SK-N-SH (cell line): Measurements from ENCODE around the gene INTS3. TPM values are rescaled to one million over a fixed set of nuclear protein-coding genes. Genes with fewer than 3 reads are reported as not detected.

Experiments
- CTCF ChIA-PET: fragments of 300-600, 350-600 bp; formaldehyde crosslinking; extraction: SDS; loops from one replicate; lab custom pipeline; 2021; lab: Yijun Ruan, JAX
- POLR2A ChIA-PET: fragments of 350-600 bp; sonication (Branson Sonifier 250); formaldehyde crosslinking; extraction: SDS; loops from one replicate; lab custom pipeline; 2020; ENCODE audit warnings: antibody characterized with exemption, inconsistent platforms; lab: Yijun Ruan, JAX
- DNase-seq: peaks from one replicate; pipeline ENCODE4 v3.0.0; 2012
- H2AFZ ChIP-seq: fragments of 200-600 bp; sonication (generic); 2 replicates; pipeline ENCODE4 v1.8.1; 2016; ENCODE audit warnings: antibody characterized with exemption, mild to moderate bottlenecking, low read depth
- H3F3A ChIP-seq: fragments of 200-600 bp; sonication (generic); replicated peaks from 2 replicates; pipeline ENCODE3; 2016; ENCODE audit warnings: antibody characterized with exemption, mild to moderate bottlenecking; ENCODE audit not compliant: insufficient read depth
- H3K27ac ChIP-seq, 2 experiments: fragments of 200-500 bp in 1 of 2; fragments of 200-600 bp in 1 of 2; sonication (Bioruptor generic) in 1 of 2; sonication (generic), shearing (Covaris generic) in 1 of 2; 2 replicates each; pipeline versions ENCODE4 v1.5.1 to v1.6.1; 2014 to 2016; ENCODE audit warnings: low read depth in 2 of 2, inconsistent platforms in 1 of 2, low read length in 1 of 2, mild to moderate bottlenecking in 1 of 2, mixed read lengths in 1 of 2
- H3K27me3 ChIP-seq: fragments of 200-600 bp; sonication (generic), shearing (Covaris generic); 2 replicates; pipeline ENCODE4 v1.6.1; 2016; ENCODE audit warnings: mixed run types; ENCODE audit not compliant: insufficient read depth
- H3K36me3 ChIP-seq, 2 experiments: fragments of 200-500 bp in 1 of 2; fragments of 200-600 bp in 1 of 2; sonication (Bioruptor generic) in 1 of 2; sonication (generic) in 1 of 2; replicated peaks in 1 of 2; 2 replicates each; pipeline versions ENCODE3 to v1.5.1; 2014 to 2016; ENCODE audit warnings: low read length in 1 of 2, mild to moderate bottlenecking in 1 of 2; ENCODE audit not compliant: insufficient read depth in 2 of 2, control insufficient read depth in 1 of 2
- H3K4me1 ChIP-seq, 2 experiments: fragments of 200-500 bp in 1 of 2; fragments of 200-600 bp in 1 of 2; sonication (Bioruptor generic) in 1 of 2; sonication (generic), shearing (Covaris generic) in 1 of 2; 2 replicates each; pipeline versions ENCODE4 v1.5.1 to v1.6.1; 2014 to 2016; ENCODE audit warnings: low read depth in 1 of 2, low read length in 1 of 2, mixed run types in 1 of 2; ENCODE audit not compliant: insufficient read depth in 2 of 2, control insufficient read depth in 1 of 2
- H3K4me2 ChIP-seq: fragments of 200-600 bp; sonication (generic), shearing (Covaris generic); 2 replicates; pipeline ENCODE4 v1.6.1; 2017; ENCODE audit warnings: mixed run types
- H3K4me3 ChIP-seq, 2 experiments: fragments of 200-500 bp in 1 of 2; fragments of 200-600 bp in 1 of 2; sonication (Bioruptor generic) in 1 of 2; sonication (generic), shearing (Covaris generic) in 1 of 2; 2 replicates each; pipeline versions ENCODE4 v1.5.1 to v1.8.1; 2014 to 2016; ENCODE audit warnings: low read depth in 2 of 2, inconsistent platforms in 1 of 2, low read length in 1 of 2, mild to moderate bottlenecking in 1 of 2, mixed read lengths in 1 of 2, moderate library complexity in 1 of 2
- H3K79me2 ChIP-seq: fragments of 200-600 bp; sonication (generic); 2 replicates; pipeline ENCODE4 v1.8.1; 2017; ENCODE audit warnings: mild to moderate bottlenecking; ENCODE audit not compliant: insufficient read depth
- H3K9ac ChIP-seq: fragments of 200-600 bp; sonication (generic); 2 replicates; pipeline ENCODE4 v1.6.1; 2017; ENCODE audit warnings: mixed run types
- H3K9me2 ChIP-seq: fragments of 200-600 bp; sonication (generic); 2 replicates; pipeline ENCODE4 v1.6.1; 2017; ENCODE audit warnings: mixed run types
- H3K9me3 ChIP-seq: fragments of 200-600 bp; sonication (generic); 2 replicates; pipeline ENCODE4 v1.6.1; 2017; ENCODE audit warnings: mixed run types, mild to moderate bottlenecking, moderate library complexity
- H4K20me1 ChIP-seq: fragments of 200-600 bp; sonication (generic); 2 replicates; pipeline ENCODE4 v1.6.1; 2017; ENCODE audit warnings: mild to moderate bottlenecking, mixed run types; ENCODE audit not compliant: insufficient read depth
- CHD2 ChIP-seq: fragments of 150-350 bp; IDR thresholded peaks from 2 replicates; pipeline ENCODE4 v1.6.1; 2018; ENCODE audit warnings: low read length; ENCODE audit not compliant: partially characterized antibody
- CTCF ChIP-seq: fragments of 200-600 bp; sonication (generic); IDR thresholded peaks from 2 replicates; pipeline ENCODE4 v1.6.1; 2017; ENCODE audit warnings: antibody characterized with exemption, mild to moderate bottlenecking, moderate library complexity
- EP300 ChIP-seq, 2 experiments: IDR thresholded peaks; 2 replicates each; pipeline versions ENCODE4 v1.4.0 to v1.6.1; 2012; ENCODE audit warnings: borderline replicate concordance in 1 of 2, low read depth in 1 of 2, low read length in 1 of 2
- MXI1 ChIP-seq: IDR thresholded peaks from 2 replicates; pipeline ENCODE4 v1.6.1; 2012; ENCODE audit warnings: mild to moderate bottlenecking, low read depth, low read length, improper control_type of control experiment
- NFIC ChIP-seq: IDR thresholded peaks from 2 replicates; pipeline ENCODE4 v1.4.0; 2012; ENCODE audit warnings: borderline replicate concordance
- RAD21 ChIP-seq: IDR thresholded peaks from 2 replicates; pipeline ENCODE4 v1.6.1; 2012; ENCODE audit warnings: mild to moderate bottlenecking, low read length
- RCOR1 ChIP-seq: fragments of 150-350 bp; IDR thresholded peaks from 2 replicates; pipeline ENCODE4 v1.6.1; 2017; ENCODE audit warnings: antibody characterized with exemption, low read length
- SMC3 ChIP-seq: IDR thresholded peaks from 2 replicates; pipeline ENCODE4 v1.6.1; 2012; ENCODE audit warnings: low read depth, low read length, improper control_type of control experiment
- TEAD4 ChIP-seq: IDR thresholded peaks from 2 replicates; pipeline ENCODE4 v1.4.0; 2012; ENCODE audit warnings: mild to moderate bottlenecking, borderline replicate concordance; ENCODE audit not compliant: insufficient read depth
- USF1 ChIP-seq: IDR thresholded peaks from 2 replicates; pipeline ENCODE4 v1.4.0; 2012; ENCODE audit warnings: low read depth, borderline replicate concordance
- YY1 ChIP-seq: IDR thresholded peaks from 2 replicates; pipeline ENCODE4 v1.4.0; 2012; ENCODE audit warnings: low read depth, mild to moderate bottlenecking
- WGBS: methylation state at CpG from one replicate; pipeline ENCODE4 v1.1.6; 2017; ENCODE audit warnings: low lambda C conversion rate; 5-methylcytosine and 5-hydroxymethylcytosine counted together
- polyA plus RNA-seq, 3 experiments: library from polyadenylated mRNA; depleted of rRNA; stranded (reverse); fragments of >200 nt; gene quantifications; 2 replicates each; pipeline ENCODE4 v1.2.3, GENCODE V29; 2012
- TF ChIP-seq, protein P1 (sequence below): IDR thresholded peaks from 2 replicates; pipeline ENCODE4; 2012

INTS3 gene
- polyA plus RNA-seq, 1 of the 3 experiments (the other 2 are of a cell fraction): 64.3 TPM

GRCh38 chr1:153748903-153749302 is 21.1 kb downstream of the INTS3 start:
- no peak overlapping the region for H3K4me2 ChIP-seq
- H3F3A ChIP-seq: peaks cover 8% of the 10 kb centered on the region
- H3K4me3 ChIP-seq: no peak overlapping the region
- 58% methylated on average over 2 of the region's 2 CpGs for WGBS
- CTCF ChIA-PET: interaction anchor here (0.6 to 12.0 kb wide), 20 partner anchors 9 to 271 kb away, joined by 3 to 156 read pairs (median 4); partner anchors contain the start of genes NPR1 and RAB13
- peaks cover 41 to 71% of the 10 kb centered on the region in 2 experiments for H3K36me3 ChIP-seq
- H3K27ac ChIP-seq: no peak overlapping the region
- H2AFZ ChIP-seq: no peak overlapping the region
- no peaks in the 10 kb centered on the region for H3K9me2 ChIP-seq
- no peaks in the 10 kb centered on the region for H4K20me1 ChIP-seq
- no peak for DNase-seq
- TF ChIP-seq EP300 (IDR thresholded peaks at IDR 0.05; ENCODE audit: borderline replicate concordance in 1 of 2, low read depth in 1 of 2, low read length in 1 of 2) (no peak), NFIC (no peak), USF1 (no peak), MXI1 (no peak), RCOR1 (no peak), YY1 (no peak)
- TF ChIP-seq, protein P1, sequence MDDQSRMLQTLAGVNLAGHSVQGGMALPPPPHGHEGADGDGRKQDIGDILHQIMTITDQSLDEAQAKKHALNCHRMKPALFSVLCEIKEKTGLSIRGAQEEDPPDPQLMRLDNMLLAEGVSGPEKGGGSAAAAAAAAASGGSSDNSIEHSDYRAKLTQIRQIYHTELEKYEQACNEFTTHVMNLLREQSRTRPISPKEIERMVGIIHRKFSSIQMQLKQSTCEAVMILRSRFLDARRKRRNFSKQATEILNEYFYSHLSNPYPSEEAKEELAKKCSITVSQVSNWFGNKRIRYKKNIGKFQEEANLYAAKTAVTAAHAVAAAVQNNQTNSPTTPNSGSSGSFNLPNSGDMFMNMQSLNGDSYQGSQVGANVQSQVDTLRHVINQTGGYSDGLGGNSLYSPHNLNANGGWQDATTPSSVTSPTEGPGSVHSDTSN: no peak
- POLR2A ChIA-PET: no interaction called here
- no peaks in the 10 kb centered on the region; a peak in 1 of 4 replicates for H3K4me1 ChIP-seq
- H3K27me3 ChIP-seq: no peaks in the 10 kb centered on the region
- no peaks in the 10 kb centered on the region for H3K9me3 ChIP-seq
- no peaks in the 10 kb centered on the region for H3K79me2 ChIP-seq
- no peak overlapping the region for H3K9ac ChIP-seq

DNA sequence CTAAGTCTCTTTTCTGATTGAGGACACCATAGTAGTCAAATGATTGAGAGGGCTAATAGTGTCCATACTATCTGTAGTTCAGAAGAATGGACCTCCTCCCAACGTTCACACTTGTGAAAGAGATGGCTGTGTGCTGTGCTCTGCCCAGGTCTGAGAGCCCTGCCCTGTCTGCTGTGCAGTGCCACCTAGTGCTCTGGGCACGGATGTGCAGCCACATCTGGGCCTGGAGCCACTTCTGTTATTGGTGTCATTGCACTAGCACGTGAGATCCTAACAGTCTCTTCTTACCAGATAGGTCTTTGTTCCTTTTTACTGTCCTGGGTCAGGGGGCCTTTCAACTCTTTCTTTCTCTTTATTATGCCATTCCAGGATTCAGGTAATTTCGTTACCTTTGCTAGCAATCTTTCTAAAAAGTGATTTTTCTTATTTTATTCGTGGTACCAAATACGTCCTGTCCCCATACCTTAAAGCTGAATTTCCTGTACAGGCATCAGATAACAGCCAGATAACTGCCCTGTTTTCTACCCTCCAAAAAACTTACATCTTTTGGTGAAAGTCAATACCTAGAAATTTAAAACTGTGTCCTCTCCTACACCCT is 21.7 kb downstream of the INTS3 start:
- no peak overlapping the region for H3K4me3 ChIP-seq
- no peaks in the 10 kb centered on the region for H3K9me2 ChIP-seq
- H3K36me3 ChIP-seq: peaks cover 44 to 72% of the 10 kb centered on the region in 2 experiments
- H4K20me1 ChIP-seq: no peaks in the 10 kb centered on the region
- no peaks in the 10 kb centered on the region for H3K27me3 ChIP-seq
- DNase-seq: peak; percentile 86
- H3K27ac ChIP-seq: no peak overlapping the region
- H3K79me2 ChIP-seq: no peaks in the 10 kb centered on the region
- POLR2A ChIA-PET: no interaction called here
- H3K4me2 ChIP-seq: no peak overlapping the region
- no peak overlapping the region for H2AFZ ChIP-seq
- H3K9ac ChIP-seq: no peak overlapping the region
- H3K9me3 ChIP-seq: no peaks in the 10 kb centered on the region
- CTCF ChIA-PET: interaction anchor here (0.6 to 12.0 kb wide), 17 partner anchors 10 to 240 kb away, joined by 3 to 156 read pairs (median 4); partner anchors contain the start of genes INTS3 and NPR1
- peak; percentile 89 for TF ChIP-seq RAD21
- TF ChIP-seq MXI1: peak; percentile 77; the same call in 1 of the 2 replicates
- no peak for TF ChIP-seq TEAD4
- peak; percentile 96 for TF ChIP-seq CTCF
- TF ChIP-seq CHD2: peak; percentile 46
- TF ChIP-seq SMC3: peak; percentile 98
- TF ChIP-seq RCOR1: no peak
- H3K4me1 ChIP-seq: no peaks in the 10 kb centered on the region; a peak in 1 of 4 replicates
- peaks cover 8% of the 10 kb centered on the region for H3F3A ChIP-seq
- WGBS: 48% methylated on average over 6 of the region's 6 CpGs
